Kidney tubule cell (primary cell): ENCODE measurements around the gene MAP3K6.

Source experiments
- DNase-seq: peaks from one replicate; pipeline ENCODE4 v3.0.0-alpha.2; 2018; ENCODE audit warnings: low spot score

The MAP3K6 gene

DNA sequence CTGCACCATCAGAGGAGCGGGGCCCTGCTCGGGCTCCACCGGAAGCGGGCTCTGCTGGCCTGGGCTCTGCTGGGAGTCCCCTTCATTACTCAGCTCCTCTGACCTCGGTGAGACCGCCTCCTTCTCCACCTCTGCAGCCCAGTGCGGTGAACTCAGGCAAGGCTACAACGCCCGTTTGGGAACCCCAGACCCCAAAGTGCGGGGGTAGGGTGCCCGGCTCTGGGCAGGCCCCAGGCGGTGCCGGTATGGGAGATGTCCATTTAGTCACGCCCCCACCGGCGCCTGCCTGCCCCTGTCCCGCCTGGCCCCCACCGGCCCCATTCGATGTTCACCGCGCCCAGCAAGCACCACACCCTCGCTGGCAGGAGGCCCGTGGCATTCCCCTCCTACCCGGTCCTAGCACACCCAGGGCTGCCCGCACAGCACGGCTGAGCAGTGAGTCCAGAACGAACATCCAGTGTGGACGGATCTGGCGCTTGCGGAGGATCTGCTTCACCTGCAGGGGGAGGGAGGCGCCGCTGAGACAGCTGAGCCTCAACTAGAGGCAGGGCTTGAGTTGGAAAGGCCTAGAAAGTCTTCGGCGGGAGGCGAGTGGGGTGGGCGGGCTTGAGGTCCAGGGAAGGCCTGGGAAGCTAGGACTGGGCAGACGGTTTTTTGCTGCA, 10.0 kb downstream of the MAP3K6 start:
- DNase-seq = no peak

DNA sequence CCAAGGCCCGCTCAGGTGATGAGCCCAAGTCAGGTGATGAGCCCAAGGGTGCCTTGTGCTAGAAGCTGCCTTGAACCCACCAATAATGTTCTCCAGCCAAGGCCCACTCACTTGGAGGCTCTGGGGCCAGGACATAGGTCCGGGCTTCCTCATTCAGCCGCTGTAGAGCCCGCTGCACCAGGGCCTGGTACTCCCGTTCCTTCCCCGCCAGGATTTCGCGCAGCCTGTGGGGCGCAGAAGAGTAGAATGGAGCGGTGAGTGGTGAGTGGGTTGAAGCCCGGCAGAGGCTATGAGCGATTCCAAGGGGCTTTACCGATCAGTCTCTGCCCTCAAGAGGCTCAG, 10.5 kb downstream of the MAP3K6 start:
- DNase-seq = no peak

DNA sequence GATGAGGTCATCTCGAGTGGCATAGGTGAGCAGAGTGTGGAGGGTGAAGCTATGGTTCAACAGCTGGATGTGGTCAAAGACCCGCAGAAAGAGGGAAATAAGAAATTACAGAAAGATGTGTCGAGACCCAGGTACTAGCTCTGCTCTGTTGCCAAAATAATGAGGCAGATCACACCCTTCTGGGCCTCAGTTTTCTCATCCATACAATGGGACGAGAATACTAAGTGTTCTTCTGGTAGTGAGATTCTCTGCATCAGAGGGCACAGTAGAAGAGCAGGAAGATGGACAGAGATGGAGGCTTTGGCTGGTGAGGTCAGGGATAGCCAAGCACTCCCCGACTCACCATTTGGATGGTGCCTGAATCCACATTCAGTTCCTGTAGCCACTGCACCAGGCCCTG, 11.1 kb downstream of the MAP3K6 start:
- no peak for DNase-seq

DNA sequence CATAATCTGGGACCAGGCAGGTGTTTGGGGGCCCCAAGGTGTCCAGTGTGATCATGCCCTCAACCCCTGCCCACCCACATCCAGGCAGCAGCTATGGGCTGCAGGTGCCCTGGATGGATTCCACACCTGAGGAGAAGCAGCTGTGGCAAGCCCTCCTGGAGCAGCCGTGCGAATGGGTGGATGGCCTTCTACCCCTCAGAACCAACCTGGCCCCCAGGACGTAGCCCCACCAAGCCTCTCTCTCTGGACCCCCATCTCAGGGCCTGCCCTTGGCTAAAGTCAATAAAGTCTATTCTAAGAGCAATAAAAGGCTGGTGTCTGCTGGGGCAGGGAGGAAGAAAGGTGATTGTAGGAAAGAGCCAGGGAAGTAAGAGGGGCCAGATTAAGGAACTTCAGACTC, 13.1 kb downstream of the MAP3K6 start:
- no peak for DNase-seq

DNA sequence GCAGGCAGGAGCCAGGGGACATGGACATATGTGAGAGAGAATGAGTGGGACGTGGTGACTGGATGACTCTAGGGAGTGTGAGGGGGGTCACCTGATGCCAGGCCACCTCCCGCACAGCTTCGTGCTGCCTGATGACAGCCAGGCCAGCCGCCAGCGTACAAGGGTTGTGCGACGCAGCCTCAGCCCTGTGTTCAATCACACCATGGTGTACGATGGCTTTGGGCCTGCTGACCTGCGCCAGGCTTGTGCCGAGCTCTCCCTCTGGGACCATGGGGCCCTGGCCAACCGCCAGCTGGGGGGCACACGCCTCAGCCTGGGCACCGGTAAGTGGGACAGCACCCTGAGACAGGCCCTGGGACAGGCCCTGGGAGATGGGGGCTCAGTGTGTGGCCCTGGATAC, 13.6 kb downstream of the MAP3K6 start:
- no peak for DNase-seq

DNA sequence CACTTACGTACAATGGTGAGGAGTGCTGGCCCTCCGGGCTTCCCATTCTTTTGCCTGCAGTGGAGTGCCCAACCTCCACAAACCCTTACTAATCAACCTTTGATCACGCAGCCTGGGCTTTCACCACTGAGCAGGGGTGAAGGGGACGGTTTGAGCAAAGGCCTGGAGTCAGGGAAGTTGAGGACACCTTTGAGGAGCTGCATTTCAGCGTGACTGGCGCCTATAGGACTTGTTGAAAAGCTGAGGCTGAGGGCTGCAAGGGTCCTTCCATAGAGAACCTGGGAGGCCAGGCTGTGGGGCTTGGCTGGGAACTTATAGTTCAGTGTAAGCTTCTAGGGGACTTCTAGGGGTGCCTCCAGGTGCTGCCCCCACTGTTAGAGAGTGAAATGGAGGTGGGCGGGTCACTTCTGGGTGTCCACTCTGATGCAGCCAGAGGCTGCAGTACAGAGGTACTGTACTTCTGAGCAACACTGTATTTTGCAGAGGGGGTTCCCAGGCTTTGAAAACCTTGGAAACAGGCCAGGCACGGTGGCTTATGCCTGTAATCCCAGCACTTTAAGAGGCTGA, 15.1 kb downstream of the MAP3K6 start:
- no peak for DNase-seq

DNA sequence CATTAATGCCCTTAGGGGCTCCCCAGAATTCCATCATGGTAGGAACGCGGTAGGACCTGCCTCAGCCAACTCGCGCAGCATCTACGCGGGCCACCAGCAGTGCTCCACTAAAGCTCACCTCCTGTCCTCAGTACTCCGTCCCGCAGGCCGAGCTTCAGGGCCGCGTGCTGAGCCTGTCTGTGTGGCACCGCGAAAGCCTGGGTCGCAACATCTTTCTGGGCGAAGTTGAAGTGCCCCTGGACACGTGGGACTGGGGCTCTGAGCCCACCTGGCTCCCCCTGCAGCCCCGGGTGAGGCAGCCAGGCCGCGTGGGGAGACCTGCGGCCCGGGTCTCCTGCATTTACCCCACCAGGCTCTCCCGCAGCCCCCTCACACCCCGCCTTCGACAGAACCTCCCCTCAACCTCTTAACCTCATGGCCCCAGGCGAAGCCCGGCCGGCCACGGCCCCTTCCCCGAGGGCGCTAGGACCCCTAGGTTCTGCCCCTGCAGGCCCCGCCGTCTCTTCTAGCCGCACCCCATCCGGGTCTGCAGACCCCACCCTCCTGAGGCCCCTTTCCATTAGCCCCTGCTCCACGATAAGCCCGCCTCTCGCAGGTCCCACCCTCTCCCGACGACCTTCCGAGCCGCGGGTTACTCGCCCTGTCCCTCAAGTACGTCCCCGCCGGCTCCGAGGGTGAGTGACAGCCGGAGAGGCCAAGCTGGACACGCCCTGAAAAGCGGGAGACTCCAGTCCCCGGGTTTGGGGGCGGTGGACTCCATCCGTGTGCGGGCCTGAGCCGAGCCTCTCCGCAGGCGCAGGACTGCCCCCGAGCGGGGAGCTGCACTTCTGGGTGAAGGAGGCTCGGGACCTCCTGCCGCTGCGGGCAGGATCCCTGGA, 15.9 kb downstream of the MAP3K6 start:
- DNase-seq = peak; percentile 26

DNA sequence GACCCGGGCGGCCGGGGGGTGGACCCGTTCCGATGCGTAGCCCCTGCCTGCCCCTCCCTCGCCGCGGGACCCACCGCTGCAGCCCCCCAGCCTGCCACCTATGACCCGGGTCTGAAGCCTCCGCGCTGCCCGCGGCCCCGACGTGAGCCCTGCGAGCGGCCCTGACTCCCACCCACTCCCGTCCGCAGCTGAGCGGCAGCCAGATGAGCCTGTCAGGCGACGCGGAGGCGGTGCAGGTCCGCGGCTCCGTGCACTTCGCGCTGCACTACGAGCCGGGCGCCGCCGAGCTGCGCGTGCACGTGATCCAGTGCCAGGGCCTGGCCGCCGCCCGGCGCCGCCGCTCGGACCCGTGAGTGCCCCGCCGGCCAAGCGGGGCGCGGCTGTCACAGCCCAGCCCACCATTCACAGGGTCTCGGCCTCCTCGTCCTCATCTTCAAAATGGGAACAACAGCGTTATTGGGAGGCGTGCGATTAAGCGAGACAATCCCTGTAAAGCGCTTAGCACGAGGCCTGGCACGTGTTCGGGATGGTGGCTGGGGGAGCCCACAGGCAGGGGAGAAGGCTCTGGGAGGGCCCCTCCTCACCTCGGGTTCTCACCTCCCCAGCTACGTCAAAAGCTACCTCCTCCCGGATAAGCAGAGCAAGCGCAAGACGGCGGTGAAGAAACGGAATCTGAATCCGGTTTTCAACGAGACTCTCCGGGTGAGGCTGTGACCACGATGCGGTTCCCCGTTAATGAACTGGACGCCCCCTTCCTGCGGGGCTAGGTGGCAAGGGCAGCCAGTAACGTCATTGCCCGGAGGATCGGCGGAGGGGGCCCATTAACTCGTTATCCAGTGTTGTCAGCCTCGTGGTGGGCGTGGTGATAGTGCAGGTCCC, 16.7 kb downstream of the MAP3K6 start:
- peak; percentile 59 for DNase-seq

DNA sequence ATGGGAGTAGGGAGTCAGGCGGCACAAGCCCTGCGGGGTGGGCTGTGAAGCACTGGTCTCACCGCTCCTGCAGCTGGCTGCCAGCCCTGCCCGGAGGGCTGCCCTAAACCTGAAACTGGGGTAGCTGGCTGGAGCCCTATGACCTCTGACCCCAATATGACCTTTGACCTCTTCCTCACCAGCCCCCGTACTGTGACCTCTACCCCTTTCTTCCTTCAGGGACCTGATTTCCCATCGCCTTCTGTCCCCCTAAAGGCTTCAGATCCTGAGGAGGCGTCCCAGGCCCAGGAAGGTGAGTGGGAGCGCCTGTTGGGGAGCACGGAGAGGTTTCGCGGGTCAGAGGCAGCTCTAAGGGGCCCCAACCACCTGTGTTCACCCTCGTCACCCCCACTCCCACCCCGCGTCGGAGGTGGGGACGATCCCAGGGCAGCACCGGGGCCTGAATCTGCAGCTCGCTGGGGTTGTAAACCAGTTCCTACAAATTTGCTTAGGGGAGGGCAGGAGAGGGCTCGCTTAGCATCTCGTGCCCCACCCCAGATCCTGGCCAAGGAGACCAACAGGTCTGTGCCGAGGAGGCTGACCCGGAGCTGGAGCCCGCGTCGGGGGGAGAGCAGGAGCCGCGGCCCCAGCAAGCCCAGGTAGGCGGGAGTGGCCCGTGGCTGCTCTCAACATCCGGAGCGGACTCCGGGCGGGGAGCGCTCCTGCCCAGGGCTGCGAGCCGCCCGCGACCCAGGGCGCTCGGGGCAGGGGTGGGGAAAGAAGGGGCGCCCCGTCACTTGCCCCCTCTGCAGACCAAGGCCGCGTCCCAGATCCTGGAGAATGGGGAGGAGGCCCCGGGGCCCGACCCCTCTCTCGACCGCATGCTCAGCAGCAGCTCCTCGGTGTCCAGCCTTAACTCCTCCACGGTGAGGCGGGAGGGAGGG, 17.6 kb downstream of the MAP3K6 start:
- peak; percentile 81 for DNase-seq

DNA sequence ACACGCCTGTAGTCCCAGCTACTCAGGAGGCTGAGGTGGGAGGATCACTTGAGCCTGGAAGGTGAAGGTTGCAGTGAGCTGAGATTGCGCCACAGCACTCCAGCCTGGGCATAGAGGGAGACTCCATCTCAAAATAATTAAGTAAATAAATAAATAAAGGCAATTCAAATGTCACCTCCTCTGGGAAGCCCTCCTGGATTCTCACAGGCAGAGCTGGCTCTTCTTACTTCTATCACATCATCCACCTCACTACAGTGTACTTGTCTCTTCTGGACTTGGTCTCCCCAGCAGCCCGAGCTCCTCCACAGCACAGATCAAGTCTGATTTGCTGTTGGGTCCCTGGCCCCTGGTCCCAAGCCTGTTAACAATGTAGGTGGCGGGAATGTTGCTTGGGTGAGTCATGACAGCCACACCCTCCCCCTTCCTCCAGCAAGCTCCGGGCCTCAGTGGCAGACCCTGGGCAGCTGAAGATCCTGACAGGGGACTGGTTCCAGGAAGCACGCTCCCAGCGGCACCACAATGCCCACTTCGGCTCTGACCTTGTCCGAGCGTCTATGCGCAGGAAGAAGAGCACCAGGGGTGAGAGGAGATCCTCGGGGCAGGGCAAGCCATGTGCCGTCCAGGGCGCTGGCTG, 19.7 kb downstream of the MAP3K6 start:
- DNase-seq = peak; percentile 23

DNA sequence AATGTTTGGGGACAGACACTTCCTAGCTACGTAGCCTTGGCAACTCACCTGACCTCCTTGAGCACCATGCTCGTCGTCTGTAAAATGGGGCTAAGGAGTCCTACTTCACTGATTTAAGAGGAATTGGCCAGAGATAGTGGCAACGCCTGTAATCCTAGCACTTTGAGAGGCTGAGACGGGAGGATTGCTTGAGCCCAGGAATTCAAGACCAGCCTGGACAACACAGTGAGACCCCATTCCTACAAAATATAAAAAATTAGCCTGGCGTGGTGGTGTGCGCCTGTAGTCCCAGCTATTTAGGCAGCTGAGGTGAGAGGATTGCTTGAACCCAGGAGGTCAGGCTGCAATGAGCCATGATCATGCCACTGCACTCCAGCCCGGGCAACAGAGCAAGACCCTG, 20.4 kb downstream of the MAP3K6 start:
- DNase-seq = no peak

DNA sequence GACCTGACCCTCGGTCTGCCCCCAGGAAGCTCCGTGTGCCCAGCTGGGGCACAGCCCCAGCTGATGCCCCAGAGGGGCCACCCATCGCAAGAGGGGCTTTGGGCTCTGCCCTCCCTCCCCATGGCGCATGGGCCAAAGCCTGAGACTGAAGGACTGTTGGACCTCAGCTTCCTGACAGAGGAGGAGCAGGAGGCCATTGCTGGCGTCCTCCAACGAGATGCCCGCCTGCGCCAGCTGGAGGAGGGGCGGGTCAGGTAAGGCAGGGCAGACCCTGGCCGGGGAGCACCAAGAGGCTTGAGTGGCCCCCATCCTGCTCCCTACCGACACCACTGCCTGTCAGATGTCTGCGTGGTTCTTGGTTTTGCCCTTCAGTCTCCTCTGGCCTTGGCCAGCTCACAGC, 21.5 kb downstream of the MAP3K6 start:
- DNase-seq = no peak

DNA sequence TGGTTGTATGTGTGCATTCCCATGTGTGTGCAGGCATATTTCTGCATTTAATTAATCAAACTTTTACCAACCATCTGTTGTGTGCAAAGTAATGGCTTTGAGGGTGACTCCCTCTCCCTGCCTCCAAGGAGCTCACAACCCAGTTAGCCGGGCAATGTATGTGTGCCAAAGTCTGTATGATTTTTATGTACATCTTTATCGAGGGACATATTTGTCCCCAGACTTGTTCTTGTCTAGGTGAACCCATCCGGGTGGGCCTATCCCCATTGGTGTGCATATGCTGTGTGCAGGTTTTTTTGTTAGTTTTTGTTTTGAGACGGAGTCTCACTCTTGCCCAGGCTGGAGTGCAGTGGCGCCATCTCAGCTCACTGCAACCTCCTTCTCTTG, 23.1 kb downstream of the MAP3K6 start:
- no peak for DNase-seq

DNA sequence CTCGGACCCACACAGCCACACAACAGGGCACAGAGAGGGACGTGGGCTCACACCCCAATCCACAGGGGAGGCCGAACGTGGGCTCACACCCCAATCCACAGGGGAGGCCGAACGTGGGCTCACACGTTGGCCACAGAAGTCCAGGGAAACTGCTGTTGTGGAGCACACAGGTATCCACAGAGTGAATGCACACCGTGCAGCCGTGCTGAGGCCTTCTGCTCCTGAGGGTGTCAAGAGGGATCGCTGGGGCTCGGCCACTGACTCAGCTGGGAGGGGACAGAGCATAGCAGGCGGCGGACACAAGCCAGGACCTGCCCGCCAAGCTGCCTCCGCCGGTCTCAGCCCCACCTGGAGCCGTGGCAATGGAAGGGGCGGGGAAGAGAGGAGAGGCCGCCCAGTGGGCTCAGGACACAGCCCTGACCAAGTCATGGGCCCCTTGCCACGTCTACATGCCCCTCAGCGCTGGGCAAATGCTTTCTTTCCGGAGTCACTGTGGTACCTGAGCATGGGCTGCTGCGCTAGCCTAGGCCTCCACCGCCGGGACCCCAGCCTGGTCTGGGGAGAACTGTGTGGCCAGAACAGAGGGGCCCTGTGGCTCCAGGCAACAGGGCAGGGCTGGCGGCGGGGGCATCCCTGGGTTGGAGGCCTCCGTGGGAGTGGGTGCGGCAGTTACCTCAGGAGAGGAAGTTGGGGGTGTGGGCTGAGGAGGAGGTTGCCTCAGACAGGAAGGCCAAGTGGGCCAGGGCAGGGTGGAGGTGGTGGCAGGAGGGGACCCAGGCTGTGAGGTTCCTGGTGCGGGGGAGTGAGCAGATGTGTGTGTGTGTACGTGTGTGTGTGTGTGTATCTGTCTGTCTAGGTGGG, 23.8 kb downstream of the MAP3K6 start:
- DNase-seq = peak; percentile 54

DNA sequence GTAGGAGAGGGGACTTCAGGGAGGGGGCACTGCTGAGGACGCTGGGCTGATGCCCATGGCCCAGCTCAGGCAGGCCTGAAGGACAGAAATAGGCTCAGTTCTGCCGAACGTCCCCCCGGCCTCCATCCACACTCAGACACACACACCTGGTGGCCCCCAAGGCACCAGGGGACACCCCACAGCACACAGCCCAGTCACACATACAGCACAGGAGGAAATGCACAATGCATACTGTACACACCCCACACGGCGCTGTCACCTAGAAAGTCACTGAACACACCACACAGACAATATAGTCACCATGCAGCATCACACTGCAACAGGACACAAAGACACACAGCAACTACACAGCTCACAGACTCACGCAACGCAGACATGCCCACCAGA, 24.4 kb downstream of the MAP3K6 start:
- DNase-seq = no peak

DNA sequence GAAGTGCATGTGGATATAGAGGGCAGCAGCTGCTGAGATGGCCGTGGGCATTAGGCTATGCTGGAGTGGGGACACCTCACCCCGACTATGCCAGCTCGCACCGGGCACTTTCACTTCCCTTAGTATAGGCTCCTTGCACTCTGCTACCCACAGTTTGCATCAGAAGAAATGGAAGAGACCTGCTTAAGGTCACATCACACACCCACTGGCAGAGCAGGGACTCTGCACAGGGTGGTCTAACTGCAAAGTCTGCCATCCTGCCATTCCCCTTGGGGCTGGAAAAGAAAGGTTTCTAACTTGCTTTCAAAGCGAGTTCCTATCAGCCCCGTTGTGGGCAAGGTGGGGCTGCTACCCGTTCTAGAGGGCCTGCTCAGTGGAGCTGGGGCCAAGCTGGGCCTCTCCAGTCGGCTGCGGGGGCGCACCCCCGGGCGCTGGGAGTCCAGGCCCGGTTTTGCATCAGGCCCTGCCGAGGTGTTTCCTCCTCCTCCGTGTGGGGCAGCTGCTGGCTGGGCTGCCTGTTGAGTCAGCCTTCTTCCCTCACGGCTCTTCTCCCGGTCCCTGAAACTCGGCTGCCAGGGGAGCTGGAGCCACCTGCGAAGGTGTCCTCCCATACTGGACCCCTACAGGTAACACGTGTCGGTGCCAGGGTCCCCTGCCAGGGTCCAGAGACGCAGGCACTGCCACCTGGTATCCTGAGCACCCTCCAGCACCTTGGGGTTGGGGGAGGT, 25.1 kb downstream of the MAP3K6 start, which contains the start of gene SYTL1:
TSS of gene SYTL1 (plus strand) at position 498 of the 728 bp plus-strand sequence. CDS start 3,313 bp downstream, outside the sequence.
- peak; percentile 85 for DNase-seq

DNA sequence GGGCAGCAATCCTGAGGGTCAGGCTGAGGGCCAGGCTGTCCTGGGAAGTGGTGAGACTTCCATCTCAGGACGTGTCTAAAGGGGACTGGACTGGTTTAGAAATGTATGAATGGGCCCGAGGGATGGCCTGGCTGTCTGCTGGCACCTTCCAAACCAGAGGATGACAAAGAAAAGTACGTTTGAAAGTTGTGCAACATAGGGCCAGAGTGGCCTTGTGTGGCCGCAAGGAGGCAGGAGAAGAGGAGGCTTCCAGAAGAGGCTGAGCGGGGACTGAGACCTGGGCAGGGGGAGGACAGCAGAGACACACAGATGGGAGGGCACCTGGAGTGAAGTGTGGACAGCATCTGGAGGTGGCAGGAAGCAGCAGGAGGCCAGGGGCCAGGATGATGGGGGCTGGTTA, 27.5 kb downstream of the MAP3K6 start:
- DNase-seq = no peak

DNA sequence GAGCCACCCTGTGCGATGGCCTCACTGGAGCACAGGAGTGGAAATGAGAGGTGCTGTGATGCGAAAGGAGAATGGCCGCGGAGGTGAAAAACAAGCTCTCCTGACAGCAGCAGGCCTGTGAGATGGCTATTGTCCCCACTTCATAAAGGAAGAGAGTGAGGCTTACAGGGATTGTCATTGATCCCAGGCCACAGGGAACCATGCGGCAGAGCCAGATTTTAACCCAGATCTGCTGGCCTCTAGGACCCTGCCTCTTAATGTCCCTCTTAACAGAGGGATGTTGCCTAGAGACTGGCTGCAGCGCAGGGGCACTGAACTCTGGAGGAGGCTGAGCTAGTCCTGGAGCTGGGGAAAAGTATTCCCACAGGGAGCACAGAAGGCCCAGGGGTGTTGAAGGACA, 28.0 kb downstream of the MAP3K6 start:
- DNase-seq = no peak

DNA sequence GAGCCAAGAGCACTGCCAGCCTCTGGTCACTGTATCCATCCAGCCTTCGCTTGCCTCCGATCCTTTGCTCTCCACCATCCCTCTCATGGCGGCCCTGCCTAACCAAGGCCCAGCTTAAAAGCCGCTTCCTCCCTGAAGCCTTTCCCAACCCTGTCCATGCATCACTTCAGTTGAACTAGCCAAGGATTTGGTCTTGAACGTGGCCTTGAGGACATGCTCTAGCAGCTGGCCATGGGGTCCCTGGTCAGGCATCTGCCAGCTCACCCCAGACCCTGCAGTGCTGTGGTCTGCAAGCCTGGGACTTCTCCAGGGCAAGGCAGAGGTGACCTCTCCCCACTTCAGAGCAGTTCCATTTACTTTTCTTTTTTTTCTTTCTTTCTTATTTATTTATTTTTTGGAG, 30.0 kb downstream of the MAP3K6 start:
- DNase-seq = no peak
